Uterus (tissue), 2 donors: ENCODE measurements around the gene SLC43A3.

Experiments used
- POLR2A ChIP-seq, 2 donors: fragments of 450-650 bp; IDR thresholded peaks; one replicate each; pipeline ENCODE4 v1.6.1; 2016; ENCODE audit warnings: antibody characterized with exemption in 2 of 2, mild to moderate bottlenecking in 1 of 2, moderate library complexity in 1 of 2
- TF ChIP-seq, protein P1 (sequence below), 4 experiments: fragments of 200-600 bp in 2 of 4; fragments of 450-650 bp in 2 of 4; sonication (generic) in 2 of 4; IDR thresholded peaks; one replicate each; pipeline ENCODE4 v1.5.1; 2016 to 2019; ENCODE audit warnings: antibody characterized with exemption in 4 of 4, mild to moderate bottlenecking in 2 of 4, moderate library complexity in 1 of 4

DNA sequence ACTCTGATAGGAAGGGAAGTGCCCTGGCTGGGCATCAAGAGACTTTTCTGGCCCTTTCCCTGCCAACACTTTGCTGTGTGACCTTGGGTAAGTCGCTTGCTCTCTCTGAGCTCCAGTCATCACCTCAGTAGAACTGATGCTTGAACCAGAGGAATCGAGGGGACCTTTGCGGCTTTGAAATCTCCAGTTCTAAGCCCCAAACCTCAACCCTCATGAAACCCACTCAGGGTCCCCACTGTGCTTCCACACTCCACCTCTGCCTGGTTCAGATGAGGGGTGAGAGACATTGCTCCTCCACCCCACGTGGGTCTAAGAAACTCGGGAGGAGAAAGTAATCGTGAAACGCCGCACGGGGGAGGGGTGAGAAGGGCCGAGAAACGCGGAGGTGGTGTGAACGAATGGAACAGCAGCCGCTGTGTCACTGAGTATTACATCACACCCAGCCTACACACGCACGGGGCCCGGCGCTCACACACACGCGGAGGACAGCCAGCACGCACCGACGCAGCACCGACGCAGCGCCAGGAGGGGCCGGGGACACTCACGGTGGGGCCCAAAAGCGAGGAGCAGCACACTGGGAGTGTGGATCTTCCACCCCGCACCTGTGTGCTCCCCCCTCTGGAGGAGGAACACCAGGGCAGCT lies 37.7 kb upstream of the SLC43A3 start:
- no peak for TF ChIP-seq POLR2A (IDR thresholded peaks at IDR 0.05)
- TF ChIP-seq, protein P1, sequence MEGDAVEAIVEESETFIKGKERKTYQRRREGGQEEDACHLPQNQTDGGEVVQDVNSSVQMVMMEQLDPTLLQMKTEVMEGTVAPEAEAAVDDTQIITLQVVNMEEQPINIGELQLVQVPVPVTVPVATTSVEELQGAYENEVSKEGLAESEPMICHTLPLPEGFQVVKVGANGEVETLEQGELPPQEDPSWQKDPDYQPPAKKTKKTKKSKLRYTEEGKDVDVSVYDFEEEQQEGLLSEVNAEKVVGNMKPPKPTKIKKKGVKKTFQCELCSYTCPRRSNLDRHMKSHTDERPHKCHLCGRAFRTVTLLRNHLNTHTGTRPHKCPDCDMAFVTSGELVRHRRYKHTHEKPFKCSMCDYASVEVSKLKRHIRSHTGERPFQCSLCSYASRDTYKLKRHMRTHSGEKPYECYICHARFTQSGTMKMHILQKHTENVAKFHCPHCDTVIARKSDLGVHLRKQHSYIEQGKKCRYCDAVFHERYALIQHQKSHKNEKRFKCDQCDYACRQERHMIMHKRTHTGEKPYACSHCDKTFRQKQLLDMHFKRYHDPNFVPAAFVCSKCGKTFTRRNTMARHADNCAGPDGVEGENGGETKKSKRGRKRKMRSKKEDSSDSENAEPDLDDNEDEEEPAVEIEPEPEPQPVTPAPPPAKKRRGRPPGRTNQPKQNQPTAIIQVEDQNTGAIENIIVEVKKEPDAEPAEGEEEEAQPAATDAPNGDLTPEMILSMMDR (IDR thresholded peaks at IDR 0.05) = no peak
